NCI-H146 treated with DMSO at 0.1 percent for 48 hours (cell line): ENCODE results near the gene JAK1.

Experiments used
- DNase-seq: peaks from one replicate; lab custom pipeline; 2025; ENCODE audit not compliant: unreplicated experiment; lab: John Stamatoyannopoulos, UW

JAK1 gene

DNA sequence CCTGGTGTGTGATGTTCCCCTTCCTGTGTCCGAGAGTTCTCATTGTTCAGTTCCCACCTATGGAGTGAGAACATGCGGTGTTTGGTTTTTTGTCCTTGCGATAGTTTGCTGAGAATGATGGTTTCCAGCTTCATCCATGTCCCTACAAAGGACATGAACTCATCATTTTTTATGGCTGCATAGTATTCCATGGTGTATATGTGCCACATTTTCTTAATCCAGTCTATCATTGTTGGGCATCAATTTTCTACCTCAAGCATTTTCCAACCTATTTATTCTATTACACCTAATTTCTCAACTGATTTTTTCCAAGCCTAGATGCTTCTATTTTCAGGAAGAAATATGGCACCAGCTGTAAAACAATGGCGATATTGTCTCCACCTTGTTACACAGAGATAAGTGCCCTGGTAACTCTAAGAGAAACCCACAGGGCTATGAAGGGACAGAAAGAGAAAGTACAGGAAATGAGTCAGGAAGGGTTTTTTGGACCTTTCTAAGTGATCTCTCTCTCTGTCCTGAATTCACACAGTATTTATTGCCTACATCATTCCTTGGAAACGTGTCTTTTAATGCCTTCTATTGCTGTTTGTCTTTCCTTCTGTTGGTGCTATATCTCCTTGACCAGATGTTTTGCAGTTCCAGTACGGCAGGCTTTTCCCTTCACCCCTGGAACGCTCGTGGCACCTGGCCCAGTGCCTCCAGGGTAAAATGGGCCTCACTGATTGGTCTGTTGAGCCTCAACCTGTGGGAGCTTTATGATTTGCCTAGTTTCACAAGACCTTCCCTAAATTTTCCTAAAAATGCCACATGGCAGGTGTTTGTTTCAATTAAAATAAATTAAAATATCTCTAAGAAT is 14.6 kb upstream of the JAK1 start:
- no peak for DNase-seq

DNA sequence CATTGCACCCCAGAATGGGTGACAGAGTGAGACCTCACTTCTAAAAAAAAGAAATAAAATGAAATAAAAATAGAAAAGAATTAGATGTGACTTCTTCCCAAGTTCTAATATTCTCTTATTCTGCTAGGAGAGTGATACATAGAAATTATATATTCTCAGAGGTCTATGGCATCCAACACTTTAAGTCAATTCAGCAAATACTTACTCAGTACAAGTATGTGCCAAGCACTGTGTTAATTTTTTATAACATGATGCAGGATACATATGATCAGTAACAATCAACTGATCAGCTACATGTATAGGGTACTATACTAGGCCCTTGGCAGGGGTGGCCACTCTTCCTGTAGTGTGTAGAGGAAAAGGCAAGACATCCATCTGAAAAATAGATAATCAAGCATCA is 13.0 kb upstream of the JAK1 start:
- no peak for DNase-seq

DNA sequence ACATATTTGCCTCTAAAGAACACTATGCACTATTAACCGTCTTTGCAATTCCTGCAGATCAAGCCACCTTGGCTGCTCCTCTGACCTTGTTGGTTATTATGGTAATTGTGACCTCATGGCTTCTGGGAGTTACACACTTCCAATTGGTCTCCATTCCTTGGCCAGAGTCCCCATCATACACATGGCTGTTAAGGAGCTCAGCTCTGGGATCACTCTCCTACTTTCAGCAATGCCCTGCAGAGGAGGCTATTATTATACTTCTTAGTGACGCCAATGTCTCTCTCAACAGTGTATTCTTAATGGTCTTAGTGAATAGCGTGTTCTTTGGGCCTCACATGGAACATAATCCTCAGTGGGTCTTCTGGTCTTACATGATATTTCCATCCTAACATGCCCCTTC is 10.0 kb upstream of the JAK1 start:
- no peak for DNase-seq

DNA sequence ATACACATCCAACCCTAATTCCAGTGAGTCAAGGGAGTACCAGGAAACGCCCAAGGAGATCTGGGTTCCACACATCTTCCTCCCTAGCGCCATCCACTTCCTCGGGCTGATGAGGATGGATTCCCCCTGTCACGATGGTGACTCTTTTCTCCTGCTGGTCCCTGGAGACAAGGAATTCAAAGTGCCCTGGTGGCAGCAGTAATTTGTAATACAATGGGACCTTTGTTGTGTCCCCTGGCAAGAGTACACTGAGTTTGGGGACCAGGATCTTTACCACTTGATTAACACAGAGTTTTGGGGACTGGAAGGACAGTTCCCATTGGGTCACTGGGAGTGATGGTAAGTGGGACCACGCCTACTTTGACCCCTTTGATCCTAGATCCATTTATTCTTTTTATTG is 9.4 kb upstream of the JAK1 start:
- no peak for DNase-seq

DNA sequence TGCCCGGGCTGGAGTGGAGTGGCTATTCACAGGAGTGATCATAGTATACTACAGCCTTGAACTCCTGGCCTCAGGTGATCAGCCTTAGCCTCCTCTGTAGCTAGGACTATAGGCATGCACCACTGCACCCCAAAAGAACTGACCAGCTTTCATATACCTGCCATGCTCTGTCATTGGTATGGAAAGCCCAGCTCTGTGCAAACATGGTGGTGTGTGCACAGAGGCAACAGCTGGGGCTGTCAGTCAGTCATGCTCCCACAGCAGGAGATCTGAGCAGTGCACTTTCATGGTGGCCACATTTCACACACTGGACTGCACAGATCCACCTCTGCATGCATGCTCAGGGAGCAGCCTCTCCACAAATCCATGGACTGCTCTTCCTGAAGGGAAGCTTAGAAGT is 8.8 kb upstream of the JAK1 start:
- no peak for DNase-seq

DNA sequence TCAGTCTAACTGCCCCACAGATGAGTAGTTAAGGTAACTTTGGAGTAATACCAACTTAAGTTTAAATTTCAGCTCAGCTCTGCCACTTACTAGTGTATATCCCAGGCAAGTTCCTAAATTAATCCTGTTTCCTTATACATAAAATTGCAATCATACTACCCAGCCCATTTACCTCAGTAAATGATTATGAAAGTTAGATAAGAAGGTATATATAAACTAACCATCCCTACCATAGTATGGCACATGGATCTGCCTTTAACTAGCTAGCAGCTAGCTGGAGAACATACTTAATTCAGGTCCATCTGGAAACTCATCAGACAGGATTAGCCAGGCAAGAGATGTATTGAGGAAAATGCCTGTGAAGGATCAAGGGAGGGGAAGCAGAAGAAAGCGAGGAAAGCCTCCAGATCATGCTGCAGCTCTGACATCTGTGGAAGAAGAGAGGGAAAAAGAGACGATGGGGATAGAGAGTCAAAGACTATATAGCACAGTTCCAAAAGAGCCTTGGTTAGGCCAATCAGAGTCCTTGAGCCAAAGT is 8.0 kb upstream of the JAK1 start:
- no peak for DNase-seq

DNA sequence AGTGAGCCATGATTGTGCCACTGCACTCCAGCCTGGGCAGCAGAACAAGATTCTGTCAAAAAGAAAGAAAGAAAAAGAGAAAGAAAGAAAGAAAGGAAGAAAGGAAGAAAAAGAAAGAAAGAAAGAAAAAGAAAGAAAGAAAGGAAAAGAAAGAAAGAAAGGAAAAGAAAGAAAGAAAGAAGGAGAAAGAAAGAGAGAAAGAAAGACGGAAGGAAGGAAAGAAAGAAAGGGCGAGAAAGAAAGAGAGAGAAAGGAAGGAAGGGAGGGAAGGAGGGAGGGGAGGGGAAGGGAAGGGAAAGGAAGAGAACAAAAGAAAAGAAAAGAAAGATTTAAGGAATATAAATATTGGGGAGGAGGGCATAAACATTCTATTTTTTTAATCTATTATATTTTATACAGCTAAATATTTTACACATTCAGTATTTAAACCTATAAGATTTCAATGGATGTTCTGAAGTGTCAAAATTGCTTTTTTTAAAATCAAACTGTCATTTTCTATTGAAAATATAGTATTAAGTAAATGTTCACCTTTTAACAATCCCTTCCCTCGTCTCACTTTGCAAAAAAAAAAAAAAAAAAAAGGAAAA is 6.8 kb upstream of the JAK1 start:
- DNase-seq, result no peak

DNA sequence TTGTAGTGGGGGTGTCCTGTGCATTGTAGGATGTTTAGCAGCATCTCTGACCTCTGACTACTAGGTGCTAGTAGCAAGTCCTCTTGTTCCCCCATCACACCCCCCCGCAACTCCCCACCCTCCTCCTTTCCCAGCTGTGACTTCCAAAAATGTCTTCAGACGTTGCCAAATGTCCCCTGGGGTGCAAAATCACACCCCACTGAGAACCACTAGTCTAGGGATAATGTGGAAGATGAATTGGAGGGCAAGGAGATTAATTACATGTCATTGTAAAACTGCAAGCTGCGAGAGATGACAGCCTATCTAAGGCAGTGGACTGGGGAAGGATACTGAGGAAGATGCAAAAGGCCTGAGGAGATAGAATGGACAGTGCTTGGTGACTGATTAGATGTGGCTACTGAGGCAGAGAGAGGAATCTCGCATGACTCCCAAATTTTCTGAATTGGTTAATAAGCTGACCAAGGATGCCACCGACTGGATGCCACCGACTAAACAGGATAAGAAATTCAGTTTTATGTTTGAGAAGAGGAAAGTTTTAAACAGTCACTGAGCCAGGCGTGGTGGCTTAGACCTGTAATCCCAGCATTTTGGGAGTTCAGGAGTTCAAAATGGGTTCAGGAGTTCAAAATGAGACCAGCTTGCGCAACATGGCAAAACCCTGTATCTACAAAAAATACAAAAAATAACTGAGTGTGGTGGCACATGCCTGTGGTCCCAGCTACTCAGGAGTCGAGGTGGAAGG is 3.1 kb upstream of the JAK1 start:
- no peak for DNase-seq

DNA sequence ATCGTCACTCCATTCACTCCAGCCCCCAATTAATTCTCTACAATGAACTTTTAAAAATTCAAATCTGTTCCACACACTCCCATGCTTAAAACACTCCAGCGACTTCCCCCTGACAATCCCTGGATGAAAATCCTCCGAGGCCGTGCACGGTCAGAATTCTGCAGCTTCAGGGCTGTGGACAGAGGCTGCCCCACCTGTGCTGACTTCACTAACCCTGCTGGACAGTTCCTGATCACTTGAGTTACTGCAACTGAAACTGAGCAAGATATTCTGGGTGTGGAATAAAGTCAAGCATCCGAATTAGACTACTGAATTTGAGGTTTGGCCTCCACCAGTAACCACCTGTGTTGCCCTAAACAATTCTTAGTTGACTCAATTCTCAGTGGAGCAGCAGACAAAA is 1.0 kb upstream of the JAK1 start:
- DNase-seq, result no peak

DNA sequence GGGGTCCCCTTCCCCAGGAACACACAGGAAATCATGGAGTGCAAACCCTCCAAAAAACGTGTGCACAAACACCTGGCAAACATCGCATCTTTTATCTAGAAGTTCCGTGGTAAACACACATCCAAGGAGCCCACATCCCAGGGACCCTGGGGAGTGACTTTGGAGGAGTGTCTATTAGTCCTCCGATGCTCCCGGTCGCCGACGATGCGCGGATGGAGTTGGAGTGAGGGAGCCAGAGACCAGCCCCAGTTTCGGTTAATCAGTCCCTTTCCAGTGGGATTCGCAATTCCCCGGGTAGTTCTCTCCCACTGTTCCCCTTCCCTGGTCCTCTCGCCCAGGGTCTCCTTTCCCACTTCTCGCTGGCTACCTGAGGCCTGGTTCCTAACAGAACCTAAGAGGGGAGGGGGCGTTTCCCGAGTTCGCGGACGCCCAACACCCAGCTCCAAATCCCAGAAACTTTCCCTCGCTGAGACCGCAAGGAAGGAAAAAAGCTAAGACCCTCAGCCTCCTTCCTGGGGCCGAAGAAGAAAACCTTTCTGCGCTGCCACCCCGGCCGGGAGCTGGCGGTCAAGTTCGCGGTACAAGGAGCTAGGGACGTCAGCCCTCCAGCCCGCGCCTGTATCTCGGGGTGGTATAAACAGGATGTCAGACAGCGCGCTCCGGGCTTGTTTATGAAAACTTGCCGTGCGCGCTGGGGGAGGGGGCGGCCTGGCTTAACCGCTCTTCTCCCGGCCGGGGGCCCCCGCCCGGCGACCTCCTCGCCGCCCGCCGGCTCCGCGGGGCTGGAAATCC is 787 bp downstream of the JAK1 start:
- DNase-seq, result peak; percentile 38

DNA sequence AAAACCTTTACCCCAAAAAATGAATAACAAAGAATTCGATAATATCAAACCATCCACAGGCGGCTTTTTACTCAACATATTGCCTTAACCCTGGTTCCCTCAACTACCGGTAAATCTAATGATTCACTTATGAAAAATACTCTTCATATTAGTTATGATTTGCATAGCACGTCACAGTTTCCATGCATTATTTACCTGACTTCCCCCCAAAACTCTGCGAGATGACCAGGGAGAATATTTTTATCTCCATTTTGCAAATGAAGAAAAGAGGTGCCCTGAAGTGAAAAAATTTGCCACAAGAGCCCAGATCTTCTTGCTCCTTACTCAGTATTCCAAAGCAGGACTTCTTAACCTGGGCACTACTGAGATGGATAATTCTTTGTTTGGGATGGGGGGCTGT is 2.9 kb downstream of the JAK1 start:
- DNase-seq, result no peak

DNA sequence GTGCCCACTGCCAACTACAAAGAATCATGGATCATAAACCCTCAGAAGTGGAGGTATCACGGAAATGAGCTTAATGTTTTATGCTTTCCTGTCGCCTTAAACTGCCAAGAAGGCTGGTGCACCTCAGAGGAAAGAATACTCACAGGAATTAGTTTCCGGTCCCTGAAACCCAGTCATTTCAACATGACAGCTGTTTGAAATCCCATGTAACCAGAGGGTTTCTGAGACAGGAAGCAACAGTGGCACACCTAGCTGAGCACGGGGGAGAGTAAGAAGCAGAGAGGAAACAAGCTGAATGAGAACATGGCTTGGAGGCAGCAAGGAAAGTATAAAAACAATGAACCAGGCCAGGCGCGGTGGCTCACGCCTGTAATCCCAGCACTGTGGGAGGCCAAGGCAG is 3.9 kb downstream of the JAK1 start:
- no peak for DNase-seq

DNA sequence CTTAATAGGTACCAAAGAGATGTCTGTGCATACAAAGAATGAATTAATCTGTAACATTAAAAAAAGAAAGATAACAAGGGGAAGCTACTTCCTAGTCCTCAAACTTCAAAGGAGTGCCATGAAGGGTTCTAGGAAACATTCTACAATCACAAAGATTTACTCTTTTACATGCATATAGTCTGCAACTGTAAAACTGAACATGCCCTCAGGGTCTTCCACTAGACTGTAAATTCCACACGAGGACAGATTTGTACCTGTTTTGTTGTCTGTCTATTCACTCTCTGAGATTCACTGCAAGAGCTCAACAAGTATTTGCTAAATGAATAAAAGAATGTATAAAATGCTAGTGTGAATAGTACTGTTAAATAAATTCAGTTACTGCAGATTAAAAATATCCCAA is 4.4 kb downstream of the JAK1 start:
- no peak for DNase-seq

DNA sequence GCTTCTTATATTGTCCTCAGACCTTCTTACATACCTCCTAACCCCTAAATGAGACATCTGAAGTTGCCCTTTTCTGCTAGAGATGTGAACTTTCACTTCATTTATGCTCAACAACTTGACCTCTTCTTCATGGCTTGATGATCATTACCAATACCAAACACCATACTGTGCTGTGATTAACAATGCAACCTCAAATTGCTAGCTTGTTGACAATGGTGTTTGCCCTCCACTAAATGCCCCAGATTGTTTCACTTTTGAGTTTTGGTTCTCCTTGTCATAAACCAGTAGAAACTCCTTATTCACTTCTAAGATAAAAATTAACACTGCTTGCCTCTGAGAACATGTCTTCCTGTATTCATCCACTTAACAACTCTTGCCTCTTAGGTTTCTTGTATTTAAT is 5.6 kb downstream of the JAK1 start:
- no peak for DNase-seq

DNA sequence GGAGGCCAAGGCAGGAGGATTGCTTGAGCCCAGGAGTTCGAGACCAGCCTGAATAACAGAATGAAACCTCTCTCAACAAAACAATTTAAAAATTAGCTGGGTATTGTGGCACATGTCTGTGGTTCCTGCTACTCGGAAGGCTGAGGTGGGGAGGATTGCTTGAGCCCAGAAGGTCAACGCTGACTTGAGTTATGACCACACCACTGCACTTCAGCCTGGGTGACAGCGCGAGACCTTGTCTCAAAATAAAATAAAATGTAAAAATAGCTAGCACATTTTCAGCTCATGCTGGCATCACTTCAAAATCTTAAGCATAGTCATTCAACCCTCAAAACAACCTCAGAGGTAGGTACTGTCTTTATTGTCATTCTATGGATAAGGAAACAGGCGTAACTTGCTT is 6.4 kb downstream of the JAK1 start:
- no peak for DNase-seq

DNA sequence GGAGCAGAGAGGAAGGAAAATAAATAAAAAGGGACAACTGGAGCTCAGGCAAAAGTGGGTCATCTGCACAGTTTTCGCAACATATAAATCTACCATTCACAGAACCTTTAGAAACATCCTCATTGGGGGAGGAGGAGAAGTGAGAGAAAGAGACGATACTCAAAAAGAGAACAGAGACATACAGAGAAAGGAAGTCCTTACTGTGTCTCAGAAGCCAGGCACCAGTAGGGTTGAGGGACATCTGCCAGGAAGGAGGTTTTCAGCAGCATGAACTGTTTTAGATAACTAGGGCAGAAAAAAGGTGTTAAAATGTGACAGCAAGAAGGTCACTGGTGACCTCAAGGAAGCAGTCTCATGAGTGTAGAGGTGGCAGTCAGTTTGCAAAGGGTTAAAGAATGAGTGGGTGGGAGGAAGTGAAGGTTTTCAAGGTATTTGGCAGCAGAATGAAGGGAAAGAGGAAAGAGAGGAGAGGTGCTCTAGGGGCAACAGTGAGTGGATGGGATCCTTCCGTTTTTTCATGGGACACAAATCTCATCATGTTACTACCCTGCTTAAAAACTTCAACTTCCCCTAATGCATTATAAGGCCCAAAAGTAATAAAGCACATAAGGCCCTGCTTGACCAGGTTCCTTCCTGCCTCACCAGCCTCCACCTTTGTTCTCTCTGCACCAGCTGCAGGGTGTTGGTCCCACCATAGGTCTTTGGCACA is 9.5 kb downstream of the JAK1 start:
- no peak for DNase-seq

DNA sequence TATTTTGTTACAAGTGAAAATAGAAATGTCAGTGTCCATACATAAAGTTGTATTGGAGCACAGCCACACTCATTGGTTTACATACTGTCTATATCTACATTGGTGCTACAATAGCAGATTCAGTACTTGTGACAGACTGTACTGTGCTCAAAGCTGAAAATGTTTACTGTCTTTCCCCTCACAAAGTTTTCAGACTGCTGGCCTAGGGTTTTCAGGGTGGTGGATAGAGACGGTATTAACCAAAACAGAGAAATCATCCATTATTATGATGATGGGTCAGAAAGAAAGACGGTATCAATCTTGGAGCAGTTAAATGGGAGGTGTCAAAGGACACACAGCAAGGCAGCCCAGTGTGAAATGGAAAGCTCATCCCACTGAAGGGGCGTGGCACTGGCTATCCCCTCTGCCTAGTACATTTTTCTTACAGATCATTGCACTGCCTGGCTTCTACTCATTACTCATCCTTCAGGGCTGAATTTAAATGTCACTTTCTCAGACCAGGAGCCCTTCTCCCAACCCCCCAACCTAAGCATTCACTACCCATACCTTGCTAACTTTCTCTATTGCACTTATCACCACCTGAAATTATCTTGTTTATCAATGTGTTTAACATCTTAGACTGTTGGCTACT is 10.2 kb downstream of the JAK1 start:
- no peak for DNase-seq

DNA sequence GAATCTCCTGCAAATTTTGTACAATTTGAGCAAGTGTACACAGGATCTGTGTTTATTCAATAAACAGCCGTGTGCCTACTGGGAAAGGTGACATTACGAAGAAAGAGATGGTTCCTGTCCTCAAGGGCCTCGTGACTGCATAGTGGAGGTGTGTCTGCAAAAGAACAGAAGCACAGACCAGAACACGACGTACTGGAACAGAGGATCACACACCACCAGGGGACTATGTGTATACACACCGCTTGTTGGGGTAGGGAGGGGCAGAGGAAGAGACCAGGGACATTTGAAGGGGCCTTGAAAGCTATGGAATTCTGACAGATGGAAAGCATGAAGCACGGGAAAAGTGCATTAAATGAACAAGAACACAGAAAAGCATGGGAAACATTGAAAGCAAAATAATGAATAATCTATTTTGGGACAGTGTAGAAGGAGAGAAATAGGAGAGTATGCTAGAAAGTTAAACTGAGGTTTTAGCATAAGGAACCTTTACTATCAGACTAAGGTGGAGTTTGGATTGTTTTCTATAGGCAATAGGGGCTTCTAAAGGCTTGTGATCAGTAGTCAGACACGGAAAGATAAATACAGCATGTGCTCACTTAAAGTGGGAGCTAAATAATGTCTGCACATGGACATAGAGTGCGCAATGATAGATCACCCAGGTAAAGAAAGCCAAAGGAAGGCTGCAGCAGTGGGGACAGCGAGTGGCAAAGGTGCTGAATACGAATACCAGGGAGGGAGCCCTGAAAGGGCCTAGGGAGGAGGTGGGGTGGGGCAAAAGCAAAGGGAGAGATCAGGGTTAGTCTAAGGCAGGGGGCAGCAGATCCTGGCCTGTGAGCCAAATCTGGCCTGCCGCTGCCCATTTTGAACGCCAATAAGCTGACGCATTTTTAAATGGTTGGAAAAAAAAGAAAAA is 11.0 kb downstream of the JAK1 start:
- no peak for DNase-seq

DNA sequence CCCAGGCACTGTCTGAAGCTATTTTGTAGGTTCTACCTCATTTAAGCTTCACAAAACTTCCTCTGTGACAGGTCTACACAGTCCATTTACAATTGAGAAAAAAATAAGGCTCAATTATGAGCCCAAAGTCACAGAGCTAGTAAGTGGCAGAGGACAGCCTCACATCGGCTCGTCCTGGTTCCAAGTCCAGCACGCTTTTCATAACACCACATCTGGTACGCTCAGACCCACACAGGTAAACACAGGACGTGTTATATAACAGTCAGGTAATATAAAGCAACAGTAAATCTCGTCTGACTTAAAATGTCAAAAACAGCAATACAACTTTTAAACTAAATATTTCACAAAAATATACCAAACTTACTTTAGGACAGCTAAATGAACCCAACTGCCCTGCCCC is 13.1 kb downstream of the JAK1 start:
- no peak for DNase-seq
